GM19240 (cell line): ENCODE data around the gene RASD2.

Source experiments
- DNase-seq: peaks from one replicate; pipeline ENCODE4 v3.0.0; 2011; ENCODE audit warnings: low spot score; ENCODE audit not compliant: insufficient read length

The RASD2 gene

GRCh38 chr22:35517769-35518530 is 22.7 kb upstream of the RASD2 start:
- no peak for DNase-seq

- no peak for DNase-seq
These were observed 21.8 kb upstream of the RASD2 start for GRCh38 chr22:35518811-35519210.

- no peak for DNase-seq
These were observed 21.2 kb upstream of the RASD2 start for GRCh38 chr22:35519306-35520000.

GRCh38 chr22:35521358-35522224 is 19.0 kb upstream of the RASD2 start:
- DNase-seq = no peak

- no peak for DNase-seq
These were observed 18.1 kb upstream of the RASD2 start for GRCh38 chr22:35522225-35523149.

- no peak for DNase-seq
These were observed 17.3 kb upstream of the RASD2 start for GRCh38 chr22:35523167-35523947.

GRCh38 chr22:35524966-35525686 is 15.5 kb upstream of the RASD2 start:
- no peak for DNase-seq

- no peak for DNase-seq
These were observed 14.8 kb upstream of the RASD2 start for GRCh38 chr22:35525687-35526332.

GRCh38 chr22:35526333-35526979 is 14.2 kb upstream of the RASD2 start:
- no peak for DNase-seq

GRCh38 chr22:35528927-35529326 is 11.7 kb upstream of the RASD2 start:
- no peak for DNase-seq

- DNase-seq = no peak
These were observed 9.9 kb upstream of the RASD2 start for GRCh38 chr22:35530700-35531099.

GRCh38 chr22:35531202-35531601 is 9.4 kb upstream of the RASD2 start:
- DNase-seq = no peak

- DNase-seq = no peak
These were observed 9.0 kb upstream of the RASD2 start for GRCh38 chr22:35531676-35532075.

GRCh38 chr22:35533365-35534029 is 7.1 kb upstream of the RASD2 start:
- no peak for DNase-seq

- DNase-seq = no peak
These were observed 6.5 kb upstream of the RASD2 start for GRCh38 chr22:35534091-35534490.

GRCh38 chr22:35537232-35537631 is 3.4 kb upstream of the RASD2 start:
- no peak for DNase-seq

GRCh38 chr22:35538801-35539321 is 1.8 kb upstream of the RASD2 start:
- DNase-seq = no peak

GRCh38 chr22:35539487-35539886 is 1.1 kb upstream of the RASD2 start:
- no peak for DNase-seq
